Loucy (cell line): ENCODE results near the gene TMIGD3.

Experiments
- EZH2phosphoT487 ChIP-seq: fragments of 200-600 bp; IDR thresholded peaks from 2 replicates; pipeline ENCODE4 v1.6.1; 2018; ENCODE audit warnings: antibody characterized with exemption, mild to moderate bottlenecking, moderate library complexity, borderline replicate concordance
- TF ChIP-seq, protein P1 (sequence below): fragments of 200-600 bp; sonication (generic); conservative IDR thresholded peaks from 2 replicates; pipeline ENCODE4 v1.5.1; 2014; ENCODE audit warnings: mild to moderate bottlenecking, antibody characterized with exemption, low read length

DNA sequence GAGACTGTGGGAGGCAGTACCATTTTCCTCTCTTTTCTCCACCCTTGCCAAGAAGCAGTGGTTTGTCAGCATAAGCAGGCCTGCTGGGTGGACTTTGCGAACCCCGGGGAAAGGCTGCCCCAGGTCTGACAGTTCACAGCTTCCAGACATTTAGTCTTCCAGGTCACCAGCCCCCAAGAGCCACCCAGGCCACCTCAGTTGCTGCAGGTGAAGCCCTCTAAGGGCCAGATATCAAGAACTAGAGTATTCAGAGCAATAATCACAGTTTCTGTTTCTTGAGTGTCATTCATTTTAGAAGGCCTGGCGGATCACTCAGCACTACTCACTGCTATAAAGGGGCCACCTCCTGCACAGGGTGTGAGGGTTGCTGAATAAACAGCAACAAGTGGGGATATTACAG, 9.5 kb upstream of the TMIGD3 start:
- TF ChIP-seq, protein P1, sequence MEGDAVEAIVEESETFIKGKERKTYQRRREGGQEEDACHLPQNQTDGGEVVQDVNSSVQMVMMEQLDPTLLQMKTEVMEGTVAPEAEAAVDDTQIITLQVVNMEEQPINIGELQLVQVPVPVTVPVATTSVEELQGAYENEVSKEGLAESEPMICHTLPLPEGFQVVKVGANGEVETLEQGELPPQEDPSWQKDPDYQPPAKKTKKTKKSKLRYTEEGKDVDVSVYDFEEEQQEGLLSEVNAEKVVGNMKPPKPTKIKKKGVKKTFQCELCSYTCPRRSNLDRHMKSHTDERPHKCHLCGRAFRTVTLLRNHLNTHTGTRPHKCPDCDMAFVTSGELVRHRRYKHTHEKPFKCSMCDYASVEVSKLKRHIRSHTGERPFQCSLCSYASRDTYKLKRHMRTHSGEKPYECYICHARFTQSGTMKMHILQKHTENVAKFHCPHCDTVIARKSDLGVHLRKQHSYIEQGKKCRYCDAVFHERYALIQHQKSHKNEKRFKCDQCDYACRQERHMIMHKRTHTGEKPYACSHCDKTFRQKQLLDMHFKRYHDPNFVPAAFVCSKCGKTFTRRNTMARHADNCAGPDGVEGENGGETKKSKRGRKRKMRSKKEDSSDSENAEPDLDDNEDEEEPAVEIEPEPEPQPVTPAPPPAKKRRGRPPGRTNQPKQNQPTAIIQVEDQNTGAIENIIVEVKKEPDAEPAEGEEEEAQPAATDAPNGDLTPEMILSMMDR = no peak
- TF ChIP-seq EZH2phosphoT487 = no peak
